Stimulated activated CD8-positive, alpha-beta memory T cell treated with anti-CD3 and anti-CD28 coated beads, Interleukin-15, amount 100 ng/mL, for 48 hours (primary cell): ENCODE measurements around the gene TTC34.
"Not testable (repeated sequence)": the region's sequence is repeated elsewhere in the genome, so short reads cannot be mapped to it uniquely, and the experiment has no call there.

Experiments
- DNase-seq, 2 donors: peaks; one replicate each; pipeline ENCODE4 v3.0.0-alpha.2; 2020; ENCODE audit warnings: low read depth in 2 of 2

The TTC34 gene

GRCh38 chr1:2777424-2778219 lies 23.9 kb downstream of the TTC34 start:
- no peak for DNase-seq

GRCh38 chr1:2775333-2775732 lies 26.2 kb downstream of the TTC34 start:
- not testable (repeated sequence) for DNase-seq

- not testable (repeated sequence) for DNase-seq
Observed at GRCh38 chr1:2768052-2768451, 33.4 kb downstream of the TTC34 start.

- DNase-seq = not testable (repeated sequence)
Observed at GRCh38 chr1:2759433-2759832, 42.1 kb downstream of the TTC34 start.

GRCh38 chr1:2757519-2757918 lies 44.0 kb downstream of the TTC34 start:
- not testable (repeated sequence) for DNase-seq

- not testable (repeated sequence) for DNase-seq
Observed at GRCh38 chr1:2755426-2755825, 46.1 kb downstream of the TTC34 start.

GRCh38 chr1:2754597-2754996 lies 46.9 kb downstream of the TTC34 start:
- not testable (repeated sequence) for DNase-seq

GRCh38 chr1:2752503-2752902 lies 49.0 kb downstream of the TTC34 start:
- DNase-seq = not testable (repeated sequence)

GRCh38 chr1:2751866-2752265 lies 49.6 kb downstream of the TTC34 start:
- DNase-seq = not testable (repeated sequence)

GRCh38 chr1:2750766-2751730 lies 50.4 kb downstream of the TTC34 start:
- DNase-seq = not testable (repeated sequence)

GRCh38 chr1:2750041-2750680 lies 51.3 kb downstream of the TTC34 start:
- not testable (repeated sequence) for DNase-seq

GRCh38 chr1:2748626-2749025 lies 52.9 kb downstream of the TTC34 start:
- not testable (repeated sequence) for DNase-seq

GRCh38 chr1:2694796-2695195 lies 106.7 kb downstream of the TTC34 start:
- DNase-seq = not testable (repeated sequence)

GRCh38 chr1:2690180-2690579 lies 111.3 kb downstream of the TTC34 start:
- DNase-seq = not testable (repeated sequence)

GRCh38 chr1:2688336-2688665 lies 113.2 kb downstream of the TTC34 start:
- DNase-seq = not testable (repeated sequence)

GRCh38 chr1:2687638-2688335 lies 113.7 kb downstream of the TTC34 start:
- DNase-seq = not testable (repeated sequence)

GRCh38 chr1:2687174-2687591 lies 114.3 kb downstream of the TTC34 start:
- not testable (repeated sequence) for DNase-seq

GRCh38 chr1:2686091-2686863 lies 115.2 kb downstream of the TTC34 start:
- DNase-seq = not testable (repeated sequence)

GRCh38 chr1:2685671-2686070 lies 115.8 kb downstream of the TTC34 start:
- DNase-seq = not testable (repeated sequence)

GRCh38 chr1:2684878-2685277 lies 116.6 kb downstream of the TTC34 start:
- DNase-seq = not testable (repeated sequence)
